WI38 (cell line): ENCODE data around the gene PDE4D.

Experiments used
- H3K4me3 ChIP-seq: 2 replicates; pipeline ENCODE4 v1.5.1; 2011; ENCODE audit warnings: low read depth, mild to moderate bottlenecking, control low read depth, low read length
- CTCF ChIP-seq: IDR thresholded peaks from 2 replicates; pipeline ENCODE4 v1.5.1; 2012; ENCODE audit warnings: low read depth, mild to moderate bottlenecking, control low read depth, low read length

PDE4D gene

GRCh38 chr5:59185757-59186385 is 707.7 kb downstream of the PDE4D start:
- H3K4me3 ChIP-seq, result no peak overlapping the region
- no peak for TF ChIP-seq CTCF

- no peak for TF ChIP-seq CTCF
- H3K4me3 ChIP-seq, result no peak overlapping the region
Observed at GRCh38 chr5:59184769-59185168, 708.8 kb downstream of the PDE4D start.

GRCh38 chr5:59182760-59183159 is 710.8 kb downstream of the PDE4D start:
- TF ChIP-seq CTCF, result no peak

GRCh38 chr5:59180515-59180914 is 713.0 kb downstream of the PDE4D start:
- no peak for TF ChIP-seq CTCF
- no peak overlapping the region for H3K4me3 ChIP-seq

More at GRCh38 chr5:59182760-59183159, 710.8 kb downstream of the PDE4D start:
- H3K4me3 ChIP-seq, result no peak overlapping the region

GRCh38 chr5:59179704-59180103 is 713.8 kb downstream of the PDE4D start:
- no peak for TF ChIP-seq CTCF
- no peak overlapping the region for H3K4me3 ChIP-seq

- H3K4me3 ChIP-seq, result no peak overlapping the region
- TF ChIP-seq CTCF, result no peak
Observed at GRCh38 chr5:59178482-59178881, 715.0 kb downstream of the PDE4D start.

GRCh38 chr5:59178071-59178470 is 715.5 kb downstream of the PDE4D start:
- TF ChIP-seq CTCF, result no peak

More at GRCh38 chr5:59178071-59178470, 715.5 kb downstream of the PDE4D start:
- no peak overlapping the region for H3K4me3 ChIP-seq
